ENCODE data around the gene CDC23. TPM values are rescaled to one million over a fixed set of nuclear protein-coding genes. Genes with fewer than 3 reads are reported as not detected.

The CDC23 gene
- total and polyA plus RNA-seq, 2 of the 8 experiments (the other 6 are each of a cell fraction or from before 2014, with no cell fraction given), result 32.6 to 45.7 TPM

DNA sequence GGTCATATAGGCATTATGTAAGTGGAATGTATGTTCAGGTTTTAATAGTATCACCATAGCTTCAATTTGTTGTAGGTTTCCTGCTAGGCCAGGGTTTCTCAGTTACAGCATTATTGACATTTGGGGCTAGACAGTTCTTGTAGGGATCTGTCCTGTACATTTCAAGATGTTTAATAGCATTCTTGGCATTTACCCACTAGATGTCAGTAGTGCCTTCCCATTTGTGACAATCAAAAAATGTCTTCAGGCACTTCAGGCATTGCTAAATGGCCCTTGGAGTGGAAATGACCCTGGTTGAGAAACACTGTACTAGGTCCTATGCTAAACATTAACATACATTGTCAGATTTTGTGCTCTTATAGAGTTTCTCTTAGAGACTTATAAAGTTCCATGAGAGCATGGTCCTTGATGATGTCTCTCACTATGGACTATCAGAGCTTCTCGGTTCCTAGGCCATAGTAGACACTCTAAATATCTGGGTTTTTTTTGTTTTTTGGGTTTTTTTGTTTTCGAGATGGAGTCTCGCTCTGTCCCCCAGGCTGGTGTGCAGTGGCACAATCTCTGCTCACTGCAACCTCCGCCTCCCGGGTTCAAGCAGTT, 32.8 kb downstream of the CDC23 start:
- Histone ChIP-seq H2BK120ac (replicated peaks; ENCODE audit: low read depth, low read length) (no peak overlapping the region), H3K14ac (ENCODE audit: insufficient read length) (no peak overlapping the region), H4K20me1 (replicated peaks in 1 of 2; ENCODE audit: control insufficient read depth in 1 of 2, insufficient read depth in 2 of 2, low read length in 2 of 2) (peaks cover 0 to 2% of the 10 kb centered on the region in 2 experiments), H3K4me3 (ENCODE audit: extremely low read depth in 1 of 4, insufficient read depth in 2 of 4, low read depth in 3 of 4, low read length in 4 of 4) (peak overlapping the region; percentile 91 to 100 (median 96); a peak in 7 of 8 replicates), H3K79me1 (ENCODE audit: low read depth, low read length) (peaks cover 2% of the 10 kb centered on the region; the same call in 1 of the 2 replicates), H3K23me2 (ENCODE audit: low read depth, low read length) (peaks cover 8% of the 10 kb centered on the region), H3K4me2 (ENCODE audit: insufficient read depth in 1 of 2, low read depth in 2 of 2, low read length in 2 of 2) (peak overlapping the region; percentile 83 to 87; a peak in 3 of 4 replicates), H3K23ac (ENCODE audit: insufficient read length) (no peak overlapping the region), H2AK5ac (ENCODE audit: low read depth, low read length) (no peak overlapping the region), H4K8ac (ENCODE audit: extremely low read depth, insufficient read depth, low read length) (no peak overlapping the region), H3K18ac (ENCODE audit: extremely low read depth, low read length) (no peak overlapping the region), H3K27ac (ENCODE audit: low read depth, low read length) (no peak overlapping the region), H3K4ac (replicated peaks; ENCODE audit: insufficient read length, low read depth, low read length) (no peak overlapping the region), H3K9me3 (ENCODE audit: insufficient read depth in 2 of 2, low read depth in 1 of 2, low read length in 1 of 2) (no peaks in the 10 kb centered on the region), H3K79me2 (ENCODE audit: control insufficient read depth in 1 of 2, insufficient read depth in 2 of 2, low read length in 2 of 2) (peaks cover 0 to 37% of the 10 kb centered on the region in 2 experiments; a peak in 2 of 4 replicates), H4K5ac (ENCODE audit: insufficient read length, low read depth, low read length) (no peak overlapping the region), H2BK12ac (ENCODE audit: low read depth, low read length) (no peak overlapping the region), H3K9ac (replicated peaks in 1 of 4; ENCODE audit: extremely low read depth in 1 of 4, low read depth in 3 of 4, low read length in 3 of 4) (no peak overlapping the region), H2AFZ (ENCODE audit: low read length) (no peak overlapping the region), H4K91ac (replicated peaks; ENCODE audit: insufficient read length, low read length) (no peak overlapping the region), H3K36me3 (ENCODE audit: control insufficient read depth in 2 of 4, insufficient read depth in 4 of 4, low read length in 3 of 4) (peaks cover 33 to 56% (median 44%) of the 10 kb centered on the region in 4 experiments), H3K27me3 (replicated peaks in 1 of 4; ENCODE audit: control insufficient read depth in 3 of 4, extremely low read depth in 1 of 4, insufficient read depth in 3 of 4, low read length in 3 of 4) (no peaks in the 10 kb centered on the region), H3K4me1 (replicated peaks in 1 of 4; ENCODE audit: control insufficient read depth in 3 of 4, insufficient read depth in 4 of 4, low read length in 3 of 4) (no peaks in the 10 kb centered on the region; a peak in 2 of 7 replicates), H3K56ac (replicated peaks; ENCODE audit: insufficient read length, low read depth, low read length) (no peak overlapping the region), H2BK20ac (ENCODE audit: low read length) (no peak overlapping the region), H2BK5ac (ENCODE audit: low read depth, low read length) (no peak overlapping the region), H2BK15ac (ENCODE audit: low read length) (no peak overlapping the region)
- ChIA-PET POLR2A (ENCODE audit: partially characterized antibody) (interaction anchor here (0.6 to 4.6 kb wide), 6 partner anchors 8 to 158 kb away, joined by 3 to 37 read pairs (median 11); partner anchors contain the start of genes CDC23 and FAM53C), CTCF (ENCODE audit: partially characterized antibody) (interaction anchor here (0.5 to 2.2 kb wide), 13 partner anchors 8 to 324 kb away, joined by 3 to 7 read pairs (median 3); no protein-coding TSS in a partner anchor)
- peak; percentile 39 for FAIRE-seq
- TF ChIP-seq RAD21 (IDR thresholded peaks at IDR 0.05 in 1 of 2, conservative IDR thresholded peaks at IDR 0.05 in 1 of 2; ENCODE audit: low read depth in 2 of 2, low read length in 2 of 2), result peak; percentile 65 to 66
- TF ChIP-seq CREB1 (IDR thresholded peaks at IDR 0.05), result no peak
- 0 out of 2 replicates have a peak, but pooled peaks have one; percentile 28 for TF ChIP-seq TEAD4 (IDR thresholded peaks at IDR 0.05; ENCODE audit: low read depth, low read length)
- TF ChIP-seq SIN3A (conservative IDR thresholded peaks at IDR 0.05 in 1 of 2, IDR thresholded peaks at IDR 0.05 in 1 of 2; ENCODE audit: low read depth in 1 of 2, low read length in 2 of 2), result peak; percentile 44 to 64; a peak in 1 of 4 replicates
- TF ChIP-seq CHD2 (IDR thresholded peaks at IDR 0.05; ENCODE audit: low read length), result no peak
- TF ChIP-seq ASH2L (IDR thresholded peaks at IDR 0.05; ENCODE audit: low read length), result no peak
- TF ChIP-seq, protein P1, sequence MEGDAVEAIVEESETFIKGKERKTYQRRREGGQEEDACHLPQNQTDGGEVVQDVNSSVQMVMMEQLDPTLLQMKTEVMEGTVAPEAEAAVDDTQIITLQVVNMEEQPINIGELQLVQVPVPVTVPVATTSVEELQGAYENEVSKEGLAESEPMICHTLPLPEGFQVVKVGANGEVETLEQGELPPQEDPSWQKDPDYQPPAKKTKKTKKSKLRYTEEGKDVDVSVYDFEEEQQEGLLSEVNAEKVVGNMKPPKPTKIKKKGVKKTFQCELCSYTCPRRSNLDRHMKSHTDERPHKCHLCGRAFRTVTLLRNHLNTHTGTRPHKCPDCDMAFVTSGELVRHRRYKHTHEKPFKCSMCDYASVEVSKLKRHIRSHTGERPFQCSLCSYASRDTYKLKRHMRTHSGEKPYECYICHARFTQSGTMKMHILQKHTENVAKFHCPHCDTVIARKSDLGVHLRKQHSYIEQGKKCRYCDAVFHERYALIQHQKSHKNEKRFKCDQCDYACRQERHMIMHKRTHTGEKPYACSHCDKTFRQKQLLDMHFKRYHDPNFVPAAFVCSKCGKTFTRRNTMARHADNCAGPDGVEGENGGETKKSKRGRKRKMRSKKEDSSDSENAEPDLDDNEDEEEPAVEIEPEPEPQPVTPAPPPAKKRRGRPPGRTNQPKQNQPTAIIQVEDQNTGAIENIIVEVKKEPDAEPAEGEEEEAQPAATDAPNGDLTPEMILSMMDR (IDR thresholded peaks at IDR 0.05; ENCODE audit: control extremely low read depth in 1 of 3, insufficient read depth in 1 of 3, low read depth in 1 of 3, low read length in 3 of 3), result peak in 2 of 3 experiments; percentile 20 to 48; a peak in 2 of 4 replicates
- WGBS, 2 experiments (ENCODE audit: extremely low coverage in 1 of 2, insufficient coverage in 1 of 2, insufficient read length in 1 of 2, insufficient replicate concordance in 2 of 2, low coverage in 1 of 2, low lambda C conversion rate in 2 of 2, missing lambda C conversion rate in 1 of 2), result 81% methylated on average over 5 of the region's 5 CpGs; no CpG with 5 or more reads in 1 of the 2 experiments
- DNase-seq (ENCODE audit: low read depth in 1 of 2, low spot score in 2 of 2), result no peak
